GM06990 (cell line): ENCODE results near the gene PHLDB1.

ENCODE experiments used
- DNase-seq: peaks from one replicate; pipeline ENCODE4 v3.0.0-alpha.2; 2011; ENCODE audit not compliant: insufficient read length; ENCODE audit errors: extremely low read depth
- H3K27me3 ChIP-seq: replicated peaks from 2 replicates; pipeline ENCODE4 v1.6.0; 2011; ENCODE audit warnings: low read length; ENCODE audit not compliant: control insufficient read depth, insufficient read depth
- H3K36me3 ChIP-seq: 2 replicates; pipeline ENCODE4 v1.5.1; 2011; ENCODE audit warnings: low read length; ENCODE audit not compliant: control insufficient read depth, insufficient read depth
- H3K4me3 ChIP-seq: replicated peaks from 2 replicates; pipeline ENCODE4 v1.5.1; 2011; ENCODE audit warnings: low read depth, mild to moderate bottlenecking, control low read depth, low read length
- TF ChIP-seq, protein P1 (sequence below): IDR thresholded peaks from 2 replicates; pipeline ENCODE4 v1.5.1; 2011; ENCODE audit warnings: low read length, control low read depth, mild to moderate bottlenecking, inconsistent platforms; ENCODE audit not compliant: insufficient read depth, poor library complexity, severe bottlenecking

Gene PHLDB1

DNA sequence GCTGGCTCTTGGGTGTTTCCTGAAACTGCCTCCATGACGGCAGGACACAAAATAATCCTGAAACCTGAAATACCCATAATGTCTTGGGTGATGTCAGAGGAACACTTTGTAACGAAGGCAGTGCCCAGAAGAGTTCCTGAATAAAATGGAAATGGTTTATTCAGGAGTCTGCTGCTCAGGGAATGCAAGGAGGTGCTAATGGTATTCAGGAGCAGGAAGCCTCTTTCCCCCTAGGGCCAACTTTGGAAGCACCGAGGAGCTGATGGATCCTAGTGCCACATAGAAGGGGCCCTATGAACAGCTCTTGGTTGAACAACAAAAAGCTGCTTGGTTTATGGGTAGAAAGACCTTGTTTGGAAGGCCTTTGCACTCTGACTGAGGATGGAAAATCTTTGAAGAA lies 56.5 kb downstream of the PHLDB1 start:
- Histone ChIP-seq H3K27me3 (no peaks in the 10 kb centered on the region; the same call in 1 of the 2 replicates), H3K4me3 (no peak overlapping the region), H3K36me3 (no peaks in the 10 kb centered on the region)
- TF ChIP-seq, protein P1, sequence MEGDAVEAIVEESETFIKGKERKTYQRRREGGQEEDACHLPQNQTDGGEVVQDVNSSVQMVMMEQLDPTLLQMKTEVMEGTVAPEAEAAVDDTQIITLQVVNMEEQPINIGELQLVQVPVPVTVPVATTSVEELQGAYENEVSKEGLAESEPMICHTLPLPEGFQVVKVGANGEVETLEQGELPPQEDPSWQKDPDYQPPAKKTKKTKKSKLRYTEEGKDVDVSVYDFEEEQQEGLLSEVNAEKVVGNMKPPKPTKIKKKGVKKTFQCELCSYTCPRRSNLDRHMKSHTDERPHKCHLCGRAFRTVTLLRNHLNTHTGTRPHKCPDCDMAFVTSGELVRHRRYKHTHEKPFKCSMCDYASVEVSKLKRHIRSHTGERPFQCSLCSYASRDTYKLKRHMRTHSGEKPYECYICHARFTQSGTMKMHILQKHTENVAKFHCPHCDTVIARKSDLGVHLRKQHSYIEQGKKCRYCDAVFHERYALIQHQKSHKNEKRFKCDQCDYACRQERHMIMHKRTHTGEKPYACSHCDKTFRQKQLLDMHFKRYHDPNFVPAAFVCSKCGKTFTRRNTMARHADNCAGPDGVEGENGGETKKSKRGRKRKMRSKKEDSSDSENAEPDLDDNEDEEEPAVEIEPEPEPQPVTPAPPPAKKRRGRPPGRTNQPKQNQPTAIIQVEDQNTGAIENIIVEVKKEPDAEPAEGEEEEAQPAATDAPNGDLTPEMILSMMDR: no peak
- no peak for DNase-seq

DNA sequence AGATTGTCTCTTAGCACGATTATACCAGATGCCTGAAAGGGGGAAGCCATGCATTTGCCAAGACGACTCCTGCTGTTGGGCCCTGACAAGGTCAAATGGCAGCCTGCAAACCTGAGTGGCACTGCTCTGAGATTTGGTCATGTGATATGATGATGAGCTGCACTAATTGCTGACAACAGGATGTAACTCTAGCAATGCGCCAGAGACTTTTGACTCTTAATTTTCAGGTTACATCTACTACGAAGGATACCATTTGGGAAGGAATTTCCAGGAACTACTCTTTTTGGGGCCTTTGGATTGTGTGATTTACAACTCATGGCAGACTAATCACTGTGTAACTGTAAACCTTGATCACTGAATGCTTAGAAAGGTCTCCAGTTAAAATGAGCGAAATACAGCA lies 59.0 kb downstream of the PHLDB1 start:
- TF ChIP-seq, protein P1: no peak
- Histone ChIP-seq H3K4me3 (no peak overlapping the region), H3K27me3 (no peaks in the 10 kb centered on the region; the same call in 1 of the 2 replicates), H3K36me3 (no peaks in the 10 kb centered on the region)
- DNase-seq: no peak

GRCh38 chr11:118670063-118670462 lies 62.6 kb downstream of the PHLDB1 start:
- TF ChIP-seq, protein P1: no peak
- H3K27me3 ChIP-seq: no peaks in the 10 kb centered on the region
- no peak for DNase-seq
- H3K36me3 ChIP-seq: no peaks in the 10 kb centered on the region
- no peak overlapping the region for H3K4me3 ChIP-seq

- H3K27me3 ChIP-seq: no peaks in the 10 kb centered on the region
- TF ChIP-seq, protein P1: no peak
- no peak for DNase-seq
Measured at GRCh38 chr11:118671254-118671653, 63.8 kb downstream of the PHLDB1 start.

DNA sequence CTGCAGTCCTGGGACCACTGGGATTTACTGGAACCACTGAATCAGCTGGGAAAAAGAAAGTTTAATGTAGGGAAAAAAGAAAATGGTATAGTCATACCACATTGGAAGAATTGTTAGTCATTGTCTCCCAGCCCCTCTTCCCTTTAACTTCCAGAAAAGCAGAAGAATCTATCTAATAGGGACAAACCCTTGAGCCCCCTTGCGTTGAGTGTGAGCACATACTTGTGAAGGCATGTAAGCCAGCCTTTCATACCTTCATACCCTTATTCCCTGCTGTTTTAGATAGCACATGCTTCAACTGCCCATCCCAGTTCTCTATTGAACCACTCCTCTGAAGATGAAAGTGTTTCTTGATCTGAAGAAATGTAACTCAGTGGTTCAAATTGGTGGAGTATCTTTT lies 65.4 kb downstream of the PHLDB1 start:
- DNase-seq: no peak
- TF ChIP-seq, protein P1: no peak
- no peaks in the 10 kb centered on the region; the same call in 1 of the 2 replicates for H3K27me3 ChIP-seq
- no peaks in the 10 kb centered on the region for H3K36me3 ChIP-seq
- H3K4me3 ChIP-seq: no peak overlapping the region

More at GRCh38 chr11:118671254-118671653, 63.8 kb downstream of the PHLDB1 start:
- Histone ChIP-seq H3K36me3 (no peaks in the 10 kb centered on the region), H3K4me3 (no peak overlapping the region)
